Inflammatory macrophage (primary cell): ENCODE measurements around the gene CENPA.
A peak's percentile ranks its signal among the peaks of the same experiment; 100 is the strongest.
"Not testable (repeated sequence)": the region's sequence is repeated elsewhere in the genome, so short reads cannot be mapped to it uniquely, and the experiment has no call there.

Experiments used
- DNase-seq, 2 donors: peaks; one replicate each; pipeline ENCODE4 v3.0.0-alpha.2; 2020 to 2022

Gene CENPA

GRCh38 chr2:26793518-26793917 lies 7.7 kb downstream of the CENPA start:
- DNase-seq, result no peak

- not testable (repeated sequence) for DNase-seq
These were observed 9.3 kb downstream of the CENPA start for GRCh38 chr2:26795135-26795534.

GRCh38 chr2:26801328-26801727 lies 15.5 kb downstream of the CENPA start:
- DNase-seq, result no peak

- DNase-seq, result no peak
These were observed 15.9 kb downstream of the CENPA start for GRCh38 chr2:26801796-26802195.

- no peak for DNase-seq
These were observed 19.4 kb downstream of the CENPA start for GRCh38 chr2:26805241-26805676.

- DNase-seq, result no peak
These were observed 22.1 kb downstream of the CENPA start for GRCh38 chr2:26807788-26808460.

GRCh38 chr2:26809211-26809610 lies 23.4 kb downstream of the CENPA start:
- no peak for DNase-seq

GRCh38 chr2:26809876-26810577 lies 24.2 kb downstream of the CENPA start:
- peak; percentile 69 to 73 for DNase-seq

GRCh38 chr2:26811261-26811660 lies 25.4 kb downstream of the CENPA start:
- DNase-seq, result no peak

- no peak for DNase-seq
These were observed 26.2 kb downstream of the CENPA start for GRCh38 chr2:26811791-26812694.

- DNase-seq, result no peak
These were observed 26.9 kb downstream of the CENPA start for GRCh38 chr2:26812731-26813130.

- DNase-seq, result not testable (repeated sequence)
These were observed 28.4 kb downstream of the CENPA start for GRCh38 chr2:26814072-26814765.

- DNase-seq, result peak in 1 of 2 donors; percentile 7
These were observed 31.0 kb downstream of the CENPA start for GRCh38 chr2:26816893-26817292.

- DNase-seq, result no peak
These were observed 32.4 kb downstream of the CENPA start for GRCh38 chr2:26818255-26818654.

GRCh38 chr2:26818972-26819371 lies 33.1 kb downstream of the CENPA start:
- no peak for DNase-seq

- no peak for DNase-seq
These were observed 35.1 kb downstream of the CENPA start for GRCh38 chr2:26820932-26821331.

GRCh38 chr2:26822877-26823276 lies 37.0 kb downstream of the CENPA start:
- no peak for DNase-seq

- no peak for DNase-seq
These were observed 52.5 kb downstream of the CENPA start for GRCh38 chr2:26838121-26838906.

- peak; percentile 21 to 41 for DNase-seq
These were observed 55.2 kb downstream of the CENPA start for GRCh38 chr2:26840937-26841610.

- DNase-seq, result no peak
These were observed 57.2 kb downstream of the CENPA start for GRCh38 chr2:26843041-26843440.
